KMS-11 (cell line): ENCODE results near the gene OR2AP1.
"Not testable (repeated sequence)": the region's sequence is repeated elsewhere in the genome, so short reads cannot be mapped to it uniquely, and the experiment has no call there.

ENCODE experiments used
- H2AFZ ChIP-seq: fragments of 200-600 bp; sonication (generic); 2 replicates; pipeline ENCODE4 v1.6.1; 2016; ENCODE audit warnings: antibody characterized with exemption, mixed run types, low read depth
- H3K27ac ChIP-seq: fragments of 200-600 bp; sonication (generic); 2 replicates; pipeline ENCODE4 v1.6.1; 2016; ENCODE audit warnings: mild to moderate bottlenecking, mixed run types
- H3K27me3 ChIP-seq: fragments of 200-600 bp; sonication (generic); 2 replicates; pipeline ENCODE4 v1.6.1; 2017; ENCODE audit warnings: mild to moderate bottlenecking, low read depth, mixed run types, moderate library complexity; ENCODE audit not compliant: insufficient read depth
- H3K36me3 ChIP-seq: fragments of 200-600 bp; sonication (generic); 2 replicates; pipeline ENCODE4 v1.6.1; 2017; ENCODE audit warnings: mild to moderate bottlenecking, mixed run types; ENCODE audit not compliant: insufficient read depth
- H3K4me1 ChIP-seq: fragments of 200-600 bp; sonication (generic); 2 replicates; pipeline ENCODE4 v1.6.1; 2016; ENCODE audit warnings: mild to moderate bottlenecking, low read depth, mixed run types; ENCODE audit not compliant: poor library complexity, severe bottlenecking
- H3K4me2 ChIP-seq: fragments of 200-600 bp; sonication (generic); 2 replicates; pipeline ENCODE4 v1.7.0; 2016; ENCODE audit warnings: mild to moderate bottlenecking, mixed run types
- H3K4me3 ChIP-seq: fragments of 200-600 bp; sonication (generic); IDR thresholded peaks from 2 replicates; pipeline ENCODE4 v1.6.1; 2017; ENCODE audit warnings: low read depth, low read length, mixed read lengths; ENCODE audit not compliant: insufficient read depth
- H3K79me2 ChIP-seq: fragments of 200-600 bp; sonication (generic); 2 replicates; pipeline ENCODE4 v1.6.1; 2016; ENCODE audit warnings: low read depth, mixed run types; ENCODE audit not compliant: insufficient read depth
- H3K9ac ChIP-seq: fragments of 200-600 bp; sonication (generic); 2 replicates; pipeline ENCODE4 v1.6.1; 2016; ENCODE audit warnings: mild to moderate bottlenecking, mixed run types
- H4K20me1 ChIP-seq: fragments of 200-600 bp; sonication (generic); 2 replicates; pipeline ENCODE4 v1.6.1; 2016; ENCODE audit warnings: mild to moderate bottlenecking, mixed run types; ENCODE audit not compliant: insufficient read depth
- CTCF ChIP-seq: fragments of 200-600 bp; sonication (generic); conservative IDR thresholded peaks from 2 replicates; pipeline ENCODE4 v1.6.1; 2017; ENCODE audit warnings: low read depth, mild to moderate bottlenecking, antibody characterized with exemption, low read length, moderate library complexity, mixed read lengths

Gene OR2AP1

GRCh38 chr12:55582066-55582465 lies 9.8 kb downstream of the OR2AP1 start:
- no peak overlapping the region for H2AFZ ChIP-seq

GRCh38 chr12:55585817-55586216 lies 13.5 kb downstream of the OR2AP1 start:
- no peaks in the 10 kb centered on the region for H4K20me1 ChIP-seq
- no peaks in the 10 kb centered on the region for H3K4me1 ChIP-seq
- no peaks in the 10 kb centered on the region for H3K27me3 ChIP-seq
- H3K9ac ChIP-seq, result no peak overlapping the region
- no peak overlapping the region for H3K4me2 ChIP-seq
- no peaks in the 10 kb centered on the region for H3K36me3 ChIP-seq
- H3K4me3 ChIP-seq, result no peak overlapping the region
- no peak overlapping the region for H3K27ac ChIP-seq
- no peak for TF ChIP-seq CTCF
- no peaks in the 10 kb centered on the region for H3K79me2 ChIP-seq
- H2AFZ ChIP-seq, result no peak overlapping the region

More at GRCh38 chr12:55582066-55582465, 9.8 kb downstream of the OR2AP1 start:
- Histone ChIP-seq H3K4me1 (no peaks in the 10 kb centered on the region), H3K4me3 (no peak overlapping the region), H3K27ac (no peak overlapping the region), H3K79me2 (no peaks in the 10 kb centered on the region), H3K27me3 (no peaks in the 10 kb centered on the region), H3K4me2 (no peak overlapping the region), H4K20me1 (no peaks in the 10 kb centered on the region), H3K9ac (no peak overlapping the region), H3K36me3 (no peaks in the 10 kb centered on the region)
- TF ChIP-seq CTCF, result no peak

- H3K36me3 ChIP-seq, H3K4me1 ChIP-seq, H4K20me1 ChIP-seq, H3K4me3 ChIP-seq, H3K79me2 ChIP-seq, H3K4me2 ChIP-seq, H3K9ac ChIP-seq, H3K27ac ChIP-seq, H3K27me3 ChIP-seq, H2AFZ ChIP-seq: not testable (repeated sequence)
These were observed 17.9 kb downstream of the OR2AP1 start for GRCh38 chr12:55590152-55590551.

GRCh38 chr12:55607821-55608594 lies 35.7 kb downstream of the OR2AP1 start:
- no peak overlapping the region for H2AFZ ChIP-seq
- TF ChIP-seq CTCF, result no peak
- H3K27me3 ChIP-seq, result no peaks in the 10 kb centered on the region
- no peaks in the 10 kb centered on the region for H4K20me1 ChIP-seq
- H3K36me3 ChIP-seq, result no peaks in the 10 kb centered on the region
- H3K4me1 ChIP-seq, result no peaks in the 10 kb centered on the region
- no peaks in the 10 kb centered on the region for H3K79me2 ChIP-seq
- H3K27ac ChIP-seq, result no peak overlapping the region
- no peak overlapping the region for H3K9ac ChIP-seq
- H3K4me3 ChIP-seq, result no peak overlapping the region
- no peak overlapping the region for H3K4me2 ChIP-seq

GRCh38 chr12:55610598-55610997 lies 38.3 kb downstream of the OR2AP1 start:
- Histone ChIP-seq H4K20me1 (no peaks in the 10 kb centered on the region), H3K36me3 (no peaks in the 10 kb centered on the region), H2AFZ (no peak overlapping the region), H3K4me2 (no peak overlapping the region), H3K79me2 (no peaks in the 10 kb centered on the region), H3K27ac (no peak overlapping the region), H3K27me3 (no peaks in the 10 kb centered on the region), H3K4me1 (no peaks in the 10 kb centered on the region), H3K9ac (no peak overlapping the region), H3K4me3 (no peak overlapping the region)
- no peak for TF ChIP-seq CTCF
